NCI-H774 (cell line): Measurements from ENCODE around the gene PAEP.
A peak's percentile ranks its signal among the peaks of the same experiment; 100 is the strongest.

ENCODE experiments used
- DNase-seq: peaks from one replicate; lab custom pipeline; 2025; lab: John Stamatoyannopoulos, UW

The PAEP gene

DNA sequence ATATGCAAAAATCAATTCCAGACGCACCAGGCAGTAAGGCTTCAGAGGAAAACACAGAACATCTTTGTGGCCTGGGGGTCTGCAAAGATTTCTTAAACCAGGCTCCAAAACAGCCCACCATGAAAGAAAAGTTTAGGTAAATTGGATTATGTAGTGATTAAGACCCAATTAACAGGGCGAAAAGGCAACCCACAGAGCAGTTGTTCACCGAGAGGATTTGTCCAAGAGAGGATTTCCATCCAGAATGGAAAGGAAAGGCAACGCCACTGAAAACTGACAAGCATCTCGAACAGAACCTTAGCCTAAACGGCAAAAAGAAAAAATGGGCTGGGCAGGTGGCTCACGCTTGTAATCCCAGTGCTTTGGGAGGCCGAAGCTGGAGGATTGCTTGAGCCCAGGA lies 40.4 kb downstream of the PAEP start:
- DNase-seq = no peak

DNA sequence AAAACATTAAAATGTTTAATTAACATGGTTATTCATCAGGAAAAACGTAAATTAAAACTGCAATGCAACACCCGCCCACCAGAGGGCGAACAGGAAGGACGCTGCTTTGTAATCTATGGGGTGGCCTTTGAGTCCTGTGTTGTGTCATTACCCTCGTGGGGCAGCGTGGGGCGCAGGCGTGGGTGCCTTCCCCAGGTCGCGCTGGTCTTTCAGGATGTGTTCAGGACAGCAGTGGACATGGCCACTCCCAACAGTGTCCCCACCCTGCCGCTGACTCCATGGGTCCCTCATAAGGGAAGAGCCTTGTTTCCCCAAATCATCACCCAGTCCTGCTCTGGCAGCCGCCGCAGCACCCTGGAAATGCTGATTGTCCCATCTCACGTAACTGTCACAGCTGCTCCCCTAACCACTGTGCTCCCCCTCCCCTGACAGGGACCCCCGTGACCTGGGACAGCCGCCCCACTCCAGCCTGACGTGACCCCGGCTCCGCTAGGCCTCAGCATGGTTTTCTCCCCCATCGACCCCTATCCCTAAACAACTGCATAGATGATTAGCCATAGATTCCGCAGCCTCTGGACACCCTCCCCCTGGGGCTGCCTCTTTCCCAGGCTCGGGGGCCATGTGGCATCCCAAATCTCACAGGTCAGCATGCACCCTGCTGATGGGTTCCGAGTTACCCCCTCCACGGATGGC lies 41.4 kb downstream of the PAEP start:
- DNase-seq = peak; percentile 5

DNA sequence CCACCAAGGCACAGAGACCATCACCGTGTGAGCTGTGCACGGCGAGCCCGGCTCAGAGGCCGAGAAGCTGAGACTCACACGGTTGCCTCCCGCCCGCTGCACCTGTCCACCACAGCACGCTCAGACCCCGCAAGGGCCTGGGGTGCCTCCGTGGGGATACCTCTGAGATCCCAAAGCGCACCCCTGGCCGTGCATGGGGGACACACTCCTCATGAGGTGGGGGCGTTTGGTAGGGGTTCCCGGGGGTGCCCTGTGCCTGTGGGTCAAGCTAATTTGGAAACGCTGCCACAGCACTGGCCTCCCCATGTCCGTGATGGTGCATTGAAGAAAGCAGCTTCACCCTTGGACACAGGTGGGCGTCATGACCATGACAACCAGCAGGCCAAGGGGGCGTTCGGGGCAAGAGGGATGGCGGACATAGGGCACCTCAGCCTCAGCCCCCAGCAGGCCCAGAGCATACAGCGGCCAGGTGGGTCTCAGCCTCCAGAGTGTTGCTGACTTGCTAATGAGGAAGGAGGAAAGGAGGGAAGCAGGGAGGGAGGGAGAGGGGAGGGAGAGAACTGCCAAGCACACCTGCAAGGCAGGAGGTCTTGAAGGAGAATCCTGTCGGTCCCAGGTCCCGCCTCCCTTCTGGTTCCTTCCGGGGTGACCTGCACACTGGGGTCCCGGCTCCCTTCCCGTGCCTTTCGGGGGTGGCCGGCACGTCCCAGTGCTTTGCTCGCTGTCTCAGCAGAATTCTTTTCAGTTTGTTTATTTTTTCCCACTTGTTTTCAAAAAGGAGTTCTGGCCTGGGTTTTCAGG lies 43.1 kb downstream of the PAEP start:
- no peak for DNase-seq

DNA sequence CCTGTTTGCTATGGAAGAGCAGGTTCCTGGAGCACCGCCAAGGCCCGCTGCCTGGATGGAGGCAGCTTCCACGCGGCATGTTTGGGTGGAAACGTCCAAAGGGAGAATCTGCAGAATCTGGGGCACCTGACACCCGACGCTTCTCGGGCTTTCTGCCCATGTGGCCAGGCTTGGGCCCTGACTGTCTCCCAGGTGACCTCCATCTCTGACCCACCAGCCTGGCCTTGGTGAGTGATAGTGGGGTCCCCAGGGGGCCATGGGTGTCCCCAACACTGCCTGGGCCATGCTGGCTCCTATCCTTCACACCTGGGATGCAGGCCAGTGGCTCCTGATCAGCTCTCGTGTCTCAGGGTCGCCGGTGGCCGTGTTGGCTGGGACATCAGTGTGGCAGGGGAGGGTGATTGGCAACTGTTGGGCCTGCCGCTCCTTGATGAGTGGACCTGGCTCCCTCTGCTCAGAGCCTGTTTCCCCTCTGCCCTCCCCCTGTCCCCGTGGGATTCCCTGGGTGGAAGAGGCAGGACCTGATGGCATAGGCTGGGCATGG lies 43.8 kb downstream of the PAEP start:
- no peak for DNase-seq

DNA sequence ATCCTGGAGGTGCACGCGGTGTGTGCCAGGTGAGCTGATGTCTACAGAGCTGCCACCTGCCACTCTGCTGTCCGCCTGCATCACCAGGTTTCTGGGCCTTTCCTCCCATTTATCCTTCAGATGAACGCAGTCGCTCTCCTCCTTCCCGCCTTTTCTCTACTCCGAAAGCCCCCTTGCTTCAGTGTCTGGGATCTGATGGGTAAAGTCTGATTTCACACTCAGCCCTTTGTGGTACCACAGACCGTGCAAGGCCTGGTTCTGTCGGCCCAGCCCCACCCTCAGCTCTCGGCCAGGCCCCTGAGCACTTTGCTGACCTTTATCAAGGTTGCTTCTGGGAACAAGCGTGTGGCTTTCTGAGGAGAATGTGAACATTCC lies 45.3 kb downstream of the PAEP start:
- DNase-seq = no peak

DNA sequence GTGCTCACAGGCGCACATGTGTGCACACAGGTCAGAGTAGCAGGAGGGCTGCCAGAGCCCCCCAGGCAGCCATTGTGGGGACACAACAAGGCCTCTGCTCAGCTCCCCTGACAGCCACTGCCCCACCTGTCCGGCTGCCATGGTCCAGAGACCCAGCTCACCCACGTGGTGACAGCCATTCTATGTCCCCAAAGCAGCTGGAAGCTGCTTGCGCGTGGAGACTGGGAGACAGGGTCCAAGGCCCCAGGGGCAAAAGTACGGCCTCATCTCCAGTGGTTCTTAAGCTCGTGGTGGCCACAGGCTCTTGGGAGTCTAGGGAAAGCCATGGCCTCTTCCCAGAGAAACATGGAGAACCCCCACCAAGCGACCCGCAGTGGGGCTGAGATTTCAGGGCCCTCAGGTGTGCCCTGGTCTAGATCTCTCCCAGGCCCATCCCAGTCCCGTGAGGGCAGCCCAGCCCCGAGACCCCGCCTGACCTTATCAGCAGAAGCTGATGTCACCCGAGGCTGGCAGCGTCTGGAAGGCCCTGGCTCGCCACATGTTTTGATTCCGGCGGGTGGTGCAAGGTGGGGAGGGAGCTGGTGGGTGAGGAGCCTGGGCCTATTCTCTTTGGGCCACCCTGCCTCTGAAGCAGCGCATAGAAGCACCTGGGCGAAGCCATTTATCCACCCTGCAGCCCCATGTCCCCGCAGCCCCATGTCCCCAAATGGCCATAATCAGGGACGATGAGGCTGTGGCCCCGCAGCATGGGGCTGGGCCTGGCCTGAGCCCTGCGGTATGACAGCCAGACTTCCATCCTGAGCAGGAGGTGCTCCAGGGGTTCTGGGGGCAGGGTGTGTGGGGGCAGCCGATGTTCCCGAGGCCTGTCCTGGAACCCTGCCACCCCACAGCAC lies 46.1 kb downstream of the PAEP start:
- DNase-seq = no peak

DNA sequence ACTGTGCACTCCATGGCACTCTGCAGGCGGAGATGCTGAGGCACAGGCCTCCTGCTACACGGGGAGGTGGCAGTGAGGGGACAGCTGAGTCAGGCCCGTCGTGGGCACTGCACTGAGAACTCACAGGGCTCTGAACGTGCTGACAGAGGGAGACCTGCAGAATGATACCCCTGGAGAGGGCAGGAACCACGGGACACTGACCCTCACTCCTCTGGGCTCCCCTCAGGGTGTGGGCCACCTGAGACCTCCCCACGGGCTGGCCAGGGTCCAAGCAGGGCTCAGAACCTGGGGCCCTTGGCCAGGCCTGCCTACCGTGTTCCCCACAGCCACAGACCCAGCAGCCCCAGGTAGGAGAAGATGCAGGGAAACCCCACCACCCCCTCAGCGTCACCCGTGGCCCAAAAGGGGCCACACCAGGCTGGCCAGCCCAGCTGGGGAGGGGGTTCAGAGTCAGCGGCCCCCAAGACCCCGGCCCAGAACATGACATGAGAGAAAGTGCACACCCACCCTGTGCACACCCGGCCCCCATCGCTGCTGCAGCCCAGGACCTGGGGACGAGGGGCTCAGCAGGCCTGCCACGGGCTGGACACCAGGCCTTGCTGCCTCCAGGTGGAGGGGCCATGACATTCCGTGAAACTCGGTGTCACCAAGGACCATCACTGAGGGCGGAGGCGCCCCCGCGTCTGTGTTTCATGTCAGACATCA lies 46.9 kb downstream of the PAEP start:
- DNase-seq = no peak

DNA sequence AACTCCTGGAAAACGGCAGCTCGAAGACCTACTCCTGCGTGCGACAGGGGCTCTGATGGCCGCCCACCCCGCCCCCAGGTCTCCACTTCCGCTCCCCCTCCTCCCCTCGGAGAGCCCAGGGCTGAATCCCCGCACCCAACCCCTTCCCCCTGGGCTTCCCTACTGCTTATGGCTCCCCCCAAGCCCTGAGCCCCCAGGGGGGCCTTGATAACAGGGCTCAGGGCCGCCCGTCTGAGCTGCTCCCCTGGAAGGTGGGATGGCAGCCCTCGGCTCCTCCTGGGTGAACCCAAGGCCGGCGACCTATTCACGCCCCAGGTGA lies 47.4 kb downstream of the PAEP start:
- no peak for DNase-seq

DNA sequence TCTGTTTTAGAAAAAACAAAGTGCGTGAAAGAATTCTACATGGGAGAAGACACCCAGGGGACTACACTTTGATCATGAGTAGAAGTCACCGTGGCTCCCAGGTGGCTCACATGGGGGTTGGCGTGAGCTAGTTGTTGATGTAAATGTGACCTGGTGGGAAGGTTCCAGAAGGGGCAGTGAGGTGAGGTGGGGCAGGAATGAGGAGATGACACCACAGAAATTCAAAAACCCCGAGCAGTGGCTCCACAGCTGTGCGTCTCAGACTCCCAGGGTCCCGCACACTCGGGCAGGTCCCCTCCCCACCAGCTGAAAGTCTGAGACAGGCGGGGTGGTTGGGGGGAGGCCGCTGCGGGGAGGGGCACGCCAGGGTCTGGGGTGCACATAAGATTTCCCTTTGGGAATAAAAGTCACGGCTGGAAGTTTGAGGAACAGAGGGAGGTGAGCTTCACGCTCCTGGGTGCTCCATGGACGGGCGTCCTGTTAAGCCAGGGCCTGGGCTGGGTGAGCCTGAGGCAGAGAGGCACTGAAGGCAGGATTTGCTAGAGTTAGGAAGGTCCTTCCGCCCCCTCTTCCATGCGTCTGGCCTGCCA lies 47.9 kb downstream of the PAEP start:
- DNase-seq = no peak

DNA sequence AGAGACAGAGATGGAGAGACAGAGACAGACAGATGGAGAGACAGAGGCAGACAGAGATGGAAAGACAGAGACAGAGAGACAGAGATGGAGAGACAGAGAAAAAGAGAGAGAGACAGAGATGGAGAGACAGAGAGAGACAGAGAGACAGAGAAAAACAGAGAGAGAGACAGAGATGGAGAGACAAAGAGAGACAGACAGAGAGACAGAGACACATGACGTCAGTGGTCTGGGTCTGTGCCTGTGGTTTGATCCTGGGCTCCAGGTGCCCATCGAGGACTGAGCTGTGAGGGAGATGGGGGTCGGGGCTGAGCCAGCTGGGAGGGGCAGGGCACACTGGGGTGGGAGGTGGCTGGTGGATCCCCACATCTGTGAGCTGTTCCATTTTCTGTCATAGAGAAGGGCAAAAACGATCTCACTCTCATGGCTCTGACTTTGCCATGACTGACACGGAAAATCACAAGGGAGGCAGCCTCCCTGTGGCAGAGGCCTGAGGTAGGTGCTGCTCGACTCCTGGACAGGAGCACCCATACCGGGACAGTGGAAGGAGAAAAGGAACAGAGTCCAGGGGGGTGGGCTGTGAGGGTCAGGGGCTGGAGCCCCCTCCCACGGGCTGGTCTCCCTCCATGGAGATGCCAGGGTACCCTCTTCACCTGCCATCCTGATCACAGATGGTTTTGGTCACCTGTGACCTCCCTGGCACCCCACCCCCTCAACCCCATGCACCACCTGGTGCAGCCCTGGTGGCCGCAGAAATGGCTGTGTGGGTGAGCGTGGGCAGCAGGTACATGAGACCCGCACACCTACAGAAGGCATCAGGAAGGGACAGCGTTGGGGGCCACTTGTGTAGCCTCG lies 49.0 kb downstream of the PAEP start:
- DNase-seq = no peak

DNA sequence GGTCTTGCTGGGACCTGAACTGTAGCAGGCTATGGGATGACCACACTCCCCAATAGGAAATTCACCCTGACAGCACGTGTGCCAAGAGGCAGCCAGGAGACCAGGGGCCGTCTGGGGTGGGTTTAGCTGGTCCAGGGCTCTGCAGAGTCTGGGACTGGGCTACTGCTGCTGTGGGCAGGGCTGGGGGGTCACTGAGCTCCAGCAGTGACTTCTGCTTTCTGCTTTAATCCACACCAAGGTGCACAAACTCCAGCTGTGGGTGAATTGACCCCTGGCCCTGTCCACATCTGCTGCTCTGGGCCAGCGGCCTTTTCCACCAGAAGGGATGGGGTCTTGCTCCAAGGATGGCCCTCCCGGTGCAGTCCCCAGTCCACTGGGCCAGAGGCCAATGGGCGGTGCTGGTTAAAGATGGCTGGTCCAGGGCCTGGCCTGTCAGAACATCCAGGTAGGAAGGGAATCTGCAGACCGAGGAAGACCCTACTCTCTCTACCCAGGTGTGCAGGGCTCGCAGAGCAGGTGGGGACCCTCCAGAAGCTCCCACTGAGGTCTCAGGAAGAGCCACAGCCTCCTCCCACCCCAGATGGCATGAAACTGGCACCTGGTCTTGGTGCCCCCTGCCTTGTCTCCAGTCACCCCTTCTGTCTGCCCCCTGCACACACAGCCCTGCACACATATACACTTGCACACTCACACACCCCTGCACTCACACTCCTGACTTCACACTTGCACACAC lies 49.8 kb downstream of the PAEP start:
- DNase-seq = no peak

DNA sequence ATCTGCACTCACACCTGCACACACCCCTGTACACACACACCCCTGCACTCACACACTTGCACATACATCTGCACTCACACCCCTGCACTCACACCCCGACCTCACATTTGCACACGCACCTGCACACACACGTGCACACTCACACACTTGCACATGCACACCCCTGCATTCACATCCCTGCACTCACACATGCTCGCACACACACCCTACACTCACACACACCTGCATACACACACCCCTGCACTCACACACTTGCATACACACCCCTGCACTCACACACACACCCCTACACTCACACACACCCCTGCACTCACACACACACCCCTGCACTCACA lies 50.3 kb downstream of the PAEP start:
- DNase-seq = no peak

DNA sequence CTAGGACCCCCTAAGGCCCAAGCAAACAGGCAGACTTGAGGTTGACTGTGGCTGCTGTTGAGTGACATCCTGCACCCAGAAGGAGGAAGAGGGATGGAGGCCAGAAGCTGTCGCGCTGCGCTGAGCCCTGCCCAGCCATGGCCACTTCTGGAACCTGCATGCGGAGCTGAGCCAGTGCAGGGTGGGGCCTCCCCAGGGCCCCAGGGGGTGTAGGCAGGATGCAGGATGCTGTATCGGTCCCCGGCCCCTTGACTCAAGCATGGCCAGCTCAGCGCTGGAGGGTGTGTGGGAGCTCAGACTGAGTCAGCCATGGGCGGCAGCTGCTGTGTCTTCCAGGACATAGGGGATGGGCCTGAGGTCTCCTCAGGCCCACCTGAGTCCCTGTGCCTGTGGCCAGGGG lies 50.9 kb downstream of the PAEP start:
- no peak for DNase-seq

DNA sequence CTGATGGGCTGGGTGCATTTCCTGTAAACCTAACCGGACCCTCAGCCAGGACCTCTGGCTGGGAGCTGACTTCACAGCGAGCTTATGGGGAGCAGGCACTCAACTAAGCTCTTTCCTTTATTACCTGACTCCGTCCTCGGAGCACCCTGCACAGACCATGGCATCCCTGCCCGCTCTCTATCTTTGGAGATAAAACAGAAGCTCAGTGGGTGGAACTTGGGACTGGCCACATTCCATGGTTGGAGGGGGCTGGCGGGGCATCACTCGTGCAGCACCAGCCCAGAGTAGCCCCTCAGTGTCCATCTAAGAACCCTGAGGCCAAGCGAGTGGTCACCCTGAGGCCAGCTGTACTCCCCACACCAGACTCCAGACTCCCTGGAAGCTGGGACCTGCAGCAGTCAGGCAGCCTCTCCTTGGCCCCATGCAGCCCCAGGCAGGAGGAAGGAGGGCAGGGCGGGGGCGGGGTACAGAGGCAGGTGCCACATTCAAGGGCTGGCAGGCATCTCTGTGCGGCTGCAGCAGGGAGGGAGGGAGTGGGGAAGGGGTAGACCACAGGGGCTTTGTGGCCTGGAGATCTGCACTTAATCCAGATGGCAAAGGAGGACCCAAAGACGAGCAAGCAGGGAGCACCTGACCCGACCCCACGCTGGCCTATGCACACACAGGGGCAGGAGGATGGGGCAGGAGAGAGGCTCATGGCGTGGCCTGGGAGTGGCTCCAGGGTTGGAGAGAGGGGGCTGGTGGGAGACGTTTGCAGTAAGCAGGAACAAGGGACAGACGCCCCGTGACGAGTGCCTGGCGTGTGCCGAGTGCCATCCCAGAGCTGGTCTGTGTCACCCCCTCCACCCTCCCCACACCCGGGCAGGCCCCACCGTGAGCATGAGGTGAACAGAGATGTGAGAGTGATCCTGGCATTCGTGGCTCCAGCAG lies 51.7 kb downstream of the PAEP start:
- DNase-seq = no peak

DNA sequence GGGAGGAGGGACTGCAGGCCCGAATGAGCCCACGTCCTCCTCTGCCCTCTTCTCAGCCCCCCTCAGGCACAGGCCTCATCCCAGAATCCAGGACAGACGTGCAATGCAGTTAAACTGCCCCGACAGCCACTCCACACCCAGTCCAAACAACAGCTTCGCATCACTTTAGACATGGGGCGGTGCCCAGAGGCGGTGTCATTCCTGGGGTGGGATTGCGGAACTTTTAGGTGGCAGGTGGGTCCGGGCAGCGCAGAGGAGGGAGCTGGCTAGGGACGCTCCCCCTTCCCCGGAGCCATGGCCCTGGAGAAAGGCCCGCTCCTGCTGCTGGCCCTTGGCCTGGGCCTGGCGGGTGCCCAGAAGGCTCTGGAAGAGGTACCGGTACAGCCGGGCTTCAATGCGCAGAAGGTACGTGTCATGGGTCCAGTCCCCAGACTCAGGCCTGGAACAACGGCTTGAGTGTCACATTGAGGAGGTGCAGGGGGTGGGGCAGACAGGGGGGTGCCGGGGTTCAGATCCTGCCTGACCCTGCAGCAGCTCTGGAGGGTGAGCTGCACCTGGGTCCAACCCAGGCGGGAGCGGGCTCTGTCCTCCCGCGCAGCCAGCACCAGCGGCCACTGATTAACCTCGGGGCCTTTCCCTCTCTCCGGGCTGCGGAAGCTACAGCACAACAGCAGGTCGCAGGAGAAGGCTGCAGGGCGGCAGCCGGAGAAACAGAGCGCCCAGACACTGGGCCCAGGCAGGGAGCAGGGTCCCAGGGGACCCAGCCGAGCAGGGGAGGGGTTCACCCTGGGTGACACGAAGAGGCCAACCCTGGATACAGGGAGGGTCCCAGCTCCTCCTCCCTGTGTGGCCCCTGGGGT lies 52.6 kb downstream of the PAEP start:
- DNase-seq = no peak

DNA sequence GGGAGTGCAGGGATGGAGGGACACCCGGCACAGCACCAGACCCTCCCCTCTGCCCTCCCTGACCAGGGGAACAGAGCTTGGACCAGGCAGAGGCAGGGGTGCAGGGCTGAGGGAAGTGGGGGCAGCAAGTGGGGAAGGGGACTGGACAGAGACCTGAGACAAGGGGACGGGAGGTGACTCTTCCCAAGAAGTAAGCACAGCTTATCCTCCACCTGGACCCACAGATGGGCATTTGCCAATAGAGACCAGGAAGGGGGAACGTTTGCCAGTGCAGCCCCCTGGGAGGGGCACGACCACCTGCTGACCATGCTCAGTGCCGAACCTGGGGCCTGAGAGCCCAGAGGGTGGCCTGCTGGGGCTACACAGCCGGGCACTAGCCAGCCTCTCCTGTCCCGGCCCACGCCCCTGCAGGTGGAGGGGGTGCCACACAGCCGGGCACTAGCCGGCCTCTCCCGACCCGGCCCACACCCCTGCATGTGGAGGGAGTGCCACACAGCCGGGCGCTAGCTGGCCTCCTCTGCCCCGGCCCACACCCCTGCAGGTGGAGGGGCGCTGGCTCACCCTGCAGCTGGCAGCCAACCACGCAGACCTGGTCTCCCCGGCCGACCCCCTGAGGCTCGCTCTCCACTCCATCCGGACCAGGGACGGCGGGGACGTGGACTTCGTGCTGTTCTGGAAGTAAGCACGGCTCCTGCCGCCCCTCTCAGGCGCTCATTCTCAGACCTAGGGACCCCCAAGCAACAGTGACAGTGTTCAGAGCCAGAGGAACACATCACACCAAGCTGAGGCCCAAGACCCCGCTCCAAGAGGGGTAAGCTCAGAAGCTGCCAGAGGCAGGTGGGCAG lies 53.5 kb downstream of the PAEP start:
- no peak for DNase-seq
